ENCODE measurements around the gene TSPAN9. TPM values are rescaled to one million over a fixed set of nuclear protein-coding genes. Genes with fewer than 3 reads are reported as not detected.
"Not testable (repeated sequence)": the region's sequence is repeated elsewhere in the genome, so short reads cannot be mapped to it uniquely, and the experiment has no call there.

TSPAN9 gene
- total RNA-seq, 8 experiments from 2014 or later: 7.9 to 35.6 (median 13.5) TPM

- no peak overlapping the region for H3K27ac ChIP-seq
- in situ Hi-C loops (cut with MboI; ENCODE audit: low pct_unique_long_range_greater_than_20kb in 2 of 9, low sequenced_read_pairs in 9 of 9, unreplicated experiment in 9 of 9): no loop called here
- WGBS, 10 experiments: 50 to 100% (median 77%) methylated on average over 1 to 2 of the region's 2 CpGs; no CpG with 5 or more reads in 4 of the 10 experiments
- H3K4me1 ChIP-seq (replicated peaks in 1 of 2): no peaks in the 10 kb centered on the region
- H3K4me3 ChIP-seq: no peak overlapping the region
- ATAC-seq (replicated peaks in 6 of 8): no peak
These were observed 11.9 kb upstream of the TSPAN9 start for GRCh38 chr12:3065300-3065699.

GRCh38 chr12:3065846-3066245 lies 11.3 kb upstream of the TSPAN9 start:
- H3K27ac ChIP-seq; ATAC-seq (replicated peaks in 6 of 8); in situ Hi-C loops (cut with MboI; ENCODE audit: low pct_unique_long_range_greater_than_20kb in 2 of 9, low sequenced_read_pairs in 9 of 9, unreplicated experiment in 9 of 9); H3K4me3 ChIP-seq; H3K4me1 ChIP-seq (replicated peaks in 1 of 2): not testable (repeated sequence)
- 0 to 94% (median 67%) methylated on average over 1 to 3 of the region's 3 CpGs; no CpG with 5 or more reads in 5 of the 10 experiments for WGBS, 10 experiments

- no peak overlapping the region for H3K27ac ChIP-seq
- peaks cover 3 to 6% of the 10 kb centered on the region in 2 donors for H3K4me1 ChIP-seq (replicated peaks in 1 of 2)
- 20 to 90% (median 67%) methylated on average over 1 to 4 of the region's 4 CpGs; no CpG with 5 or more reads in 1 of the 10 experiments for WGBS, 10 experiments
- in situ Hi-C loops (cut with MboI; ENCODE audit: low pct_unique_long_range_greater_than_20kb in 2 of 9, low sequenced_read_pairs in 9 of 9, unreplicated experiment in 9 of 9): loop anchor here in 1 of 9 experiments (10.0 kb wide), 1 partner anchor 205 kb away; no protein-coding TSS in a partner anchor
- H3K4me3 ChIP-seq: no peak overlapping the region
- no peak for ATAC-seq (replicated peaks in 6 of 8)
These were observed 7.5 kb upstream of the TSPAN9 start for GRCh38 chr12:3069714-3070113.

- in situ Hi-C loops (cut with MboI; ENCODE audit: low pct_unique_long_range_greater_than_20kb in 2 of 9, low sequenced_read_pairs in 9 of 9, unreplicated experiment in 9 of 9): loop anchor here in 1 of 9 experiments (10.0 kb wide), 1 partner anchor 204 kb away; no protein-coding TSS in a partner anchor
- H3K4me3 ChIP-seq: no peak overlapping the region
- 67 to 100% (median 91%) methylated on average over 1 to 4 of the region's 8 CpGs; no CpG with 5 or more reads in 2 of the 10 experiments for WGBS, 10 experiments
- peaks cover 4 to 6% of the 10 kb centered on the region in 2 donors for H3K4me1 ChIP-seq (replicated peaks in 1 of 2)
- H3K27ac ChIP-seq: no peak overlapping the region
- ATAC-seq (replicated peaks in 6 of 8): no peak
These were observed 6.1 kb upstream of the TSPAN9 start for GRCh38 chr12:3071107-3071506.

GRCh38 chr12:3071710-3072109 lies 5.5 kb upstream of the TSPAN9 start:
- peaks cover 9% of the 10 kb centered on the region in 2 donors for H3K4me1 ChIP-seq (replicated peaks in 1 of 2)
- ATAC-seq (replicated peaks in 6 of 8): no peak
- no peak overlapping the region for H3K4me3 ChIP-seq
- no peak overlapping the region for H3K27ac ChIP-seq
- in situ Hi-C loops (cut with MboI; ENCODE audit: low pct_unique_long_range_greater_than_20kb in 2 of 9, low sequenced_read_pairs in 9 of 9, unreplicated experiment in 9 of 9): loop anchor here in 1 of 9 experiments (10.0 kb wide), 1 partner anchor 203 kb away; no protein-coding TSS in a partner anchor
- 100% methylated on average over 2 to 3 of the region's 25 CpGs; no CpG with 5 or more reads in 6 of the 10 experiments for WGBS, 10 experiments

- 0 to 53% (median 19%) methylated on average over 3 to 10 of the region's 13 CpGs; no CpG with 5 or more reads in 1 of the 10 experiments for WGBS, 10 experiments
- H3K4me3 ChIP-seq: no peak overlapping the region
- H3K4me1 ChIP-seq (replicated peaks in 1 of 2): peaks cover 9% of the 10 kb centered on the region in 2 donors
- in situ Hi-C loops (cut with MboI; ENCODE audit: low pct_unique_long_range_greater_than_20kb in 2 of 9, low sequenced_read_pairs in 9 of 9, unreplicated experiment in 9 of 9): loop anchor here in 1 of 9 experiments (10.0 kb wide), 1 partner anchor 201 kb away; no protein-coding TSS in a partner anchor
- H3K27ac ChIP-seq: no peak overlapping the region
- ATAC-seq (replicated peaks in 6 of 8): peak; percentile 15 to 41 (median 29)
These were observed 3.5 kb upstream of the TSPAN9 start for GRCh38 chr12:3073438-3074250.

GRCh38 chr12:3075315-3075714 lies 1.9 kb upstream of the TSPAN9 start:
- WGBS, 10 experiments: 100% methylated on average over 1 to 2 of the region's 6 CpGs; no CpG with 5 or more reads in 6 of the 10 experiments

GRCh38 chr12:3077572-3078081 lies 448 bp downstream of the TSPAN9 start:
- 0 to 24% (median 18%) methylated on average over 1 to 6 of the region's 32 CpGs; no CpG with 5 or more reads in 6 of the 10 experiments for WGBS, 10 experiments
- Histone ChIP-seq H3K27ac (no peak overlapping the region), H3K4me1 (replicated peaks in 1 of 2) (peaks cover 9% of the 10 kb centered on the region in 2 donors), H3K4me3 (peak overlapping the region; percentile 71 to 95 (median 84))
- peak in 6 of 8 experiments; percentile 5 to 34 (median 16) for ATAC-seq (replicated peaks in 6 of 8)
- in situ Hi-C loops (cut with MboI; ENCODE audit: low pct_unique_long_range_greater_than_20kb in 2 of 9, low sequenced_read_pairs in 9 of 9, unreplicated experiment in 9 of 9): loop anchor here in 1 of 9 experiments (10.0 kb wide), 1 partner anchor 197 kb away; no protein-coding TSS in a partner anchor

More at GRCh38 chr12:3075315-3075714, 1.9 kb upstream of the TSPAN9 start:
- no peak overlapping the region for H3K4me3 ChIP-seq
- no peak overlapping the region for H3K27ac ChIP-seq
- ATAC-seq (replicated peaks in 6 of 8): no peak
- in situ Hi-C loops (cut with MboI; ENCODE audit: low pct_unique_long_range_greater_than_20kb in 2 of 9, low sequenced_read_pairs in 9 of 9, unreplicated experiment in 9 of 9): loop anchor here in 1 of 9 experiments (10.0 kb wide), 1 partner anchor 199 kb away; no protein-coding TSS in a partner anchor
- H3K4me1 ChIP-seq (replicated peaks in 1 of 2): peaks cover 9% of the 10 kb centered on the region in 2 donors

GRCh38 chr12:3078086-3078820 lies 1.1 kb downstream of the TSPAN9 start:
- in situ Hi-C loops (cut with MboI; ENCODE audit: low pct_unique_long_range_greater_than_20kb in 2 of 9, low sequenced_read_pairs in 9 of 9, unreplicated experiment in 9 of 9): loop anchor here in 1 of 9 experiments (10.0 kb wide), 1 partner anchor 197 kb away; no protein-coding TSS in a partner anchor
- H3K27ac ChIP-seq: no peak overlapping the region
- H3K4me3 ChIP-seq: peak overlapping the region; percentile 71 to 95 (median 84)
- WGBS, 10 experiments: 28 to 86% (median 74%) methylated on average over 1 to 6 of the region's 10 CpGs
- H3K4me1 ChIP-seq (replicated peaks in 1 of 2): peaks cover 9% of the 10 kb centered on the region in 2 donors
- no peak for ATAC-seq (replicated peaks in 6 of 8)

- peaks cover 3 to 5% of the 10 kb centered on the region in 2 donors for H3K4me1 ChIP-seq (replicated peaks in 1 of 2)
- H3K4me3 ChIP-seq: no peak overlapping the region
- no peak for ATAC-seq (replicated peaks in 6 of 8)
- WGBS, 10 experiments: 50 to 100% (median 91%) methylated on average over 1 to 8 of the region's 9 CpGs
- H3K27ac ChIP-seq: no peak overlapping the region
- in situ Hi-C loops (cut with MboI; ENCODE audit: low pct_unique_long_range_greater_than_20kb in 2 of 9, low sequenced_read_pairs in 9 of 9, unreplicated experiment in 9 of 9): no loop called here
These were observed 3.9 kb downstream of the TSPAN9 start for GRCh38 chr12:3081091-3081490.

GRCh38 chr12:3081886-3082285 lies 4.7 kb downstream of the TSPAN9 start:
- in situ Hi-C loops (cut with MboI; ENCODE audit: low pct_unique_long_range_greater_than_20kb in 2 of 9, low sequenced_read_pairs in 9 of 9, unreplicated experiment in 9 of 9): no loop called here
- ATAC-seq (replicated peaks in 6 of 8): no peak
- Histone ChIP-seq H3K4me3 (no peak overlapping the region), H3K4me1 (replicated peaks in 1 of 2) (no peaks in the 10 kb centered on the region), H3K27ac (no peak overlapping the region)
- WGBS, 10 experiments: 14 to 71% (median 60%) methylated on average over 1 to 5 of the region's 7 CpGs; no CpG with 5 or more reads in 3 of the 10 experiments

GRCh38 chr12:3083241-3083920 lies 6.2 kb downstream of the TSPAN9 start:
- 71 to 100% (median 79%) methylated on average over 2 to 6 of the region's 6 CpGs; no CpG with 5 or more reads in 5 of the 10 experiments for WGBS, 10 experiments
- H3K27ac ChIP-seq: no peak overlapping the region
- no peaks in the 10 kb centered on the region for H3K4me1 ChIP-seq (replicated peaks in 1 of 2)
- no peak for ATAC-seq (replicated peaks in 6 of 8)
- in situ Hi-C loops (cut with MboI; ENCODE audit: low pct_unique_long_range_greater_than_20kb in 2 of 9, low sequenced_read_pairs in 9 of 9, unreplicated experiment in 9 of 9): no loop called here
- H3K4me3 ChIP-seq: no peak overlapping the region

Data from motor neuron (in vitro differentiated cells).